Measurements from ENCODE around the gene HYDIN.

DNA sequence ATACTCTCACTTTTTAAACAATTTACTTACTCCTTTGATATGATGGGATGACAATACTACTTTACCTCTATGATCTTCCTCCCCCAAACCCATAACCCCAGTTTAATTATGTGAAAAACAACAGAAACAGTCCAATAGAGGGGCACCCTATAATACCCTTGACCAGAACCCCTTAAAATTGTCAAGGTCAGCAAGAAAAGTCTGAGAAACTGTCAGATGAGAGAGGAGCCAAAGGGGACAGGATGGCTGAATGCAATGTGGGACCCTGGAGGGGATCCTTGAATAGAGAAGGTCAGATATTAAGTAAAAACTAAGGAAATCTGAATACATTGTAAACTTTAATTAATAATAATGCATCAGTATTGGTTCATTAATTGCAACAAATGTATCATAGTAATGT is 15.8 kb upstream of the HYDIN start:
- TF ChIP-seq, protein P1, sequence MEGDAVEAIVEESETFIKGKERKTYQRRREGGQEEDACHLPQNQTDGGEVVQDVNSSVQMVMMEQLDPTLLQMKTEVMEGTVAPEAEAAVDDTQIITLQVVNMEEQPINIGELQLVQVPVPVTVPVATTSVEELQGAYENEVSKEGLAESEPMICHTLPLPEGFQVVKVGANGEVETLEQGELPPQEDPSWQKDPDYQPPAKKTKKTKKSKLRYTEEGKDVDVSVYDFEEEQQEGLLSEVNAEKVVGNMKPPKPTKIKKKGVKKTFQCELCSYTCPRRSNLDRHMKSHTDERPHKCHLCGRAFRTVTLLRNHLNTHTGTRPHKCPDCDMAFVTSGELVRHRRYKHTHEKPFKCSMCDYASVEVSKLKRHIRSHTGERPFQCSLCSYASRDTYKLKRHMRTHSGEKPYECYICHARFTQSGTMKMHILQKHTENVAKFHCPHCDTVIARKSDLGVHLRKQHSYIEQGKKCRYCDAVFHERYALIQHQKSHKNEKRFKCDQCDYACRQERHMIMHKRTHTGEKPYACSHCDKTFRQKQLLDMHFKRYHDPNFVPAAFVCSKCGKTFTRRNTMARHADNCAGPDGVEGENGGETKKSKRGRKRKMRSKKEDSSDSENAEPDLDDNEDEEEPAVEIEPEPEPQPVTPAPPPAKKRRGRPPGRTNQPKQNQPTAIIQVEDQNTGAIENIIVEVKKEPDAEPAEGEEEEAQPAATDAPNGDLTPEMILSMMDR (IDR thresholded peaks at IDR 0.05): no peak
- no peak for TF ChIP-seq POLR2A (IDR thresholded peaks at IDR 0.05)
